ENCODE data around the gene CAMK1D.

GRCh38 chr10:12635127-12635541 lies 285.8 kb downstream of the CAMK1D start:
- TF ChIP-seq POLR2A (IDR thresholded peaks at IDR 0.05), result no peak
- TF ChIP-seq CTCF (IDR thresholded peaks at IDR 0.05), result no peak
- TF ChIP-seq EP300 (IDR thresholded peaks at IDR 0.05), result no peak

Data from stomach (tissue), 4 donors.